NCI-H774 (cell line): ENCODE measurements around the gene CERS6.

ENCODE experiments used
- DNase-seq: peaks from one replicate; lab custom pipeline; 2025; lab: John Stamatoyannopoulos, UW

The CERS6 gene

DNA sequence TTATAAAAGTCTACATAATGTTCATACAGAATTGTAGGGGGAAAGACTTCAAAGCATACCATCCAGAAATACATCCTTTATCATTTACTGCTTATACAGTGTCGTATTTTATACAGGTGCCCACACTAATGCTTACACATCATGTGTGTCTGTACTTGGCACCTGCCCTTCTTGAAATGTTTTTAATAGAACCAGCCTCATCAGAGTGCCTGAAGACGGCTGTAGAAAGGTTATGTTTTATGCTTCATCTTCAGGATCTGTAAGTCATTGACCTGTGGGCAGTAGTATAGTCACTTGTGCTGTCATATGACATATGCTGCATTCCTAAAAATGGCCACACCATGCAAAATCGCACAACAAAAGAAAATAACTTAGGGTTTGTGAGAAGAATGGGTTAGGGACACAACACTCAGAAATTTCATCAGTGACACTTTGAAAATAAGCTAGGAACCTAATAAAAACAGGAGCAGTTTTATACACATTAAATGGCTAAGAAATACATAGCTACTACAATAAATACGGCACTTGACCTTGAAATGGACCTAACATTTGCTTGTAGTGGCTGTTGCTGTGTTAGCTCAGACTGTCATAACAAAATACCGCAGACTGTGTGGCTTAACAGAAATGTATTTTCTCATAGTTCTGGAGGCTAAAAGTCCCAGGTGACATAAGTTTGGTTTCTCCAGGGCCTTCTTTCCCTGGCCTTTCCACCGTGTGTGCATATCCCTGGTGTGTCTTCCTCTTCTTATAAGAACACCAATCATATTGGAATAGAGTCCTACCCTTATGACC is 112.6 kb downstream of the CERS6 start:
- no peak for DNase-seq

GRCh38 chr2:168571061-168571460 is 115.0 kb downstream of the CERS6 start:
- DNase-seq = no peak

GRCh38 chr2:168573128-168573903 is 117.2 kb downstream of the CERS6 start:
- DNase-seq = no peak

DNA sequence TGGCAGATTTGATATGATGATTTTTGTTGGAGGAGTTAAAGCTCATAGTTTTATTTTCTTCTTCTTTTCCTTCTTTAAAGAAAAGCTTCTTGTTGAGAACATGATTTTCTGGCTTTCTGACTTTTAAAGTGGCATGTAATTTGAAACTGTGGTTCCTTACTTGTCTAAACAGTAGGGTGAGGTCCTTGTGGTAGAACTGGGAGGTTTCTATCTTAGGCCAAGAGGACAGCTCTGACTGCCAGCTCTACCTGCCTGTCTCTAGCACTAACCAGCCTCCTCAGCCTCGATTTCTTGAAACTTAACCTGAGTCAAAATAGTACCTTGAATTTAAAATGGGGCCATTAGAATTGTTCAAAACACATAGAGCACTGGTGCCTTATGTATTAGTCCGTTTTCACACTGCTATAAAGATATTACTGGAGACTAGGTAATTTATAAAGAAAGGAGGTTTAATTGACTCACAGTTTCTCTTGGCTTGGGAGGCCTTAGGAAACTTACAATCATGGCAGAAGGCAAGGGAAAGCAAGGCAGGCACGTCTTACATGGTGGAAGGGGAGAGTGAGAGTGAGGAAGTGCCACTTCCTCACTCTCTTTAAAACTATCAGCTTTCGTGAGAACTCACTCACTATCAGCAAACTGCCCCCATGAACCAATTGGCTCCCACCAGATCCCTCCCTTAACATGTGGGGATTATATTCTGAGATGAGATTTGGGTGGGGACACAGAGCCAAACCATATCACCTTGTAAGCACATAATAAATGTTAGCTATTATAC is 119.0 kb downstream of the CERS6 start:
- no peak for DNase-seq

DNA sequence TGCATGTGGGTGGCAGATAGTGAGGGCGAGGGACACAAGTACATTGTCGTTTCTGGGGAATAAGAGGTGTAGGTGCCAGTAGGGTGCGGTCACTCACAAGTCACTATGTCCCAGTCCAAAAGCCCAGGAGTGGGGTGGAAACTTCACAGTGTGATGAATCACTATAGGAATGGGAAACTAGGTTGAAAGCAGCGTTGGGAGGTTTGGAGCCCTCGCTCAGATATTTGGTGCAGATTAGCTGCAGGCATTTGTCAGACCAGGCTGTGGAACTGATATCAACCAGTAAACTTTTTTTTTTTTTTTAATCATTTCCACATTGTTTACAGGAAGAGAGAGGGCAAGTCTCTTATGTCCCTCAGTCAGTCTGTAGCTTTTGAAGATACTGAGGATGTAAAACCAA is 121.8 kb downstream of the CERS6 start:
- DNase-seq = no peak

DNA sequence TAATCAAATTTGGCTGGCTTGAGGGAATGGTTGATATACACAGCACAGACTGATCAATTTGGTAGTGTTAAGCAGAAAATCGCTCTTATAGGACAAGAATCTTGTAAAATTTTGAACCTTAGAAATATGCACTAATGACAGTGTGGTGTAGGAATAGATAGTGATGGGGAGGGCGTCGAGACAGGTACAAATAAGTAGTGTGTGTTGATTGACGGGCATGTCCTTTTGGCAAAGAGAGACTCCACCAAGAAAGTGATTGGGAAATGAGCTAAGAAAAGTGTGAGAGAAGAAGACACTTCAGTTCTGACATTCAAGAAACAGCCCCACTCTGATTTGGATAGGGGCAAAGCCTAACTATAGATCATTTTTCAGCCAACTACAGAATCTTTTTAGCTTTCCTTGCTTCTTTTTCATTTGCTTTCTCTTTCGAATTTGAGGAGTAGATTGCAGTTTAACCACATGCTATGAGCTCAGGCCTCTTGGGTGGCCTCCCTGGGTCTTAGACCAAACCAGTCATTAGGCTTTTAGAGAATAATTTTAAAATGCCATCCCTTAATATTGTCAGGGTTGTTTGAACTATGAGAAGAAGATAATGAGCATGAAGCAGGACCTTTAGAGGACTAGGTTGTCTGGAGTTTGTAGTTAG is 127.1 kb downstream of the CERS6 start:
- DNase-seq = no peak

- DNase-seq = no peak
Measured at GRCh38 chr2:168583710-168584521, 127.8 kb downstream of the CERS6 start.

DNA sequence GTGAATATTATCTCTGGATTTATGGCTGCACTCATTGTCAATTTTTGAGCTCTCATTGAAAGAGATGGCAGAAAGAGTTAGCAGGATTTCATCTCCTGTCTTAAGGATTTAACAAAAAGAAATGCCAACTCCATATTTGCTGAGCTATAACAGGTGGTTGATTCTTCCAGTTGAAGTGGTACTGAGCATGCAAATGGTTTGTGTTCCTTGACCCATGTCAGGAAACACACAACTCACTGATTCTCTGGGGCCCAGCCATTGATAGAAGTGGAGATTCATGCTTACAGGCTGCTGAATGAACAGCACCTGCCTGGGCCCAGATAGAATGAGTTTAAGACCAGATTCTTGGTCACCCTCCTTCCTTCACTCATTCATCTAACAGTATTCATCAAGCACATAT is 128.8 kb downstream of the CERS6 start:
- no peak for DNase-seq

DNA sequence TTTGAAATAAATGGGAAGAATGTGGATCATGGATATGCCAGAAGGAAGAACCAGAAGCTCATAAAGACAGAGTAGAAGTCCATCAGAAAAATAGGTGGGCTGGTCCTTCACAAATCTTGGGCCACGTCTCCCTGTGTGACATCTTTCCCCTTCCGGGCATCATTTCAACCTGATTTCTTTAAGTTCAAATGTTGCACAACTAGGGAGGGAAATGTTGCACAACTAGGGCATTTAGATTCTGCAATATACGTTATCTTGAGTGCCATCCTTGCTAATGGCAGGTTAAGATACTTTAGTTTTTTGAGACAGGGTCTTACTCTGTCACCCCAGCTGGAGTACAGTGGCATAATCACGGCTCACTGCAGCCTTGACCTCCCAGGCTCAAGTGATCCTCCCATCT is 129.6 kb downstream of the CERS6 start:
- no peak for DNase-seq

DNA sequence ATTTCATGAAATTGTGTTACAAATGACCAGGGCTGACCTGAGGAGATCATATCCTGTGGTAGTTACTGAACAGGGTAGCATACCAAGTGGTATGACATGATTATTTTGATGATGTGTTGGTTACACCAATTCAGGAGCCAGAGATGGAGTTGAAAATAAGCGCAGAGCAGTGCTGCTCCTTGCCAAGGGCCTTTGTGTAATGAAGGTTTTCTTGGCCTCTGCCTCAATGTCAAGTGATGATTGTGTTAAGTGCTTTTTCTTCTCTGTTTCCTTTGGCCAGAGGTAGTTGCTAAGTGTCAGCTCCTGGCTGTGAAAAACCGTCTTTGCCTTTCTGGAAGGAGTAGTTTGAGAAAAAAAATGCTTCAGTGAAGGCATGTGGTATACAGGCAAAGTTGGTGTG is 131.2 kb downstream of the CERS6 start:
- DNase-seq = no peak

GRCh38 chr2:168589236-168590211 is 133.5 kb downstream of the CERS6 start:
- no peak for DNase-seq

- no peak for DNase-seq
Measured at GRCh38 chr2:168592181-168592831, 136.2 kb downstream of the CERS6 start.

- DNase-seq = no peak
Measured at GRCh38 chr2:168593713-168594112, 137.6 kb downstream of the CERS6 start.

- DNase-seq = no peak
Measured at GRCh38 chr2:168594778-168595177, 138.7 kb downstream of the CERS6 start.

- no peak for DNase-seq
Measured at GRCh38 chr2:168596881-168597655, 141.0 kb downstream of the CERS6 start.

GRCh38 chr2:168599738-168600137 is 143.7 kb downstream of the CERS6 start:
- no peak for DNase-seq

- DNase-seq = no peak
Measured at GRCh38 chr2:168600949-168601348, 144.9 kb downstream of the CERS6 start.

GRCh38 chr2:168601741-168602140 is 145.7 kb downstream of the CERS6 start:
- no peak for DNase-seq

- DNase-seq = no peak
Measured at GRCh38 chr2:168602379-168602778, 146.3 kb downstream of the CERS6 start.
